Cardiac fibroblast (primary cell): Measurements from ENCODE around the gene ZNF581.
A peak's percentile ranks its signal among the peaks of the same experiment; 100 is the strongest.

Source experiments
- DNase-seq, 2 donors: peaks; one replicate each; pipeline versions ENCODE4 v3.0.0 to v3.0.0-alpha.2; 2010; ENCODE audit warnings: low read depth in 2 of 2
- H3K4me3 ChIP-seq, 2 donors: replicated peaks in 1 of 2; 1 replicate in 1 of 2; 2 replicates in 1 of 2; pipeline ENCODE4 v1.5.1; 2011; ENCODE audit warnings: low read depth in 2 of 2, low read length in 2 of 2, mild to moderate bottlenecking in 2 of 2, moderate library complexity in 1 of 2
- TF ChIP-seq, protein P1 (sequence below): IDR thresholded peaks from one replicate; pipeline ENCODE4 v1.5.1; 2011; ENCODE audit warnings: low read depth, mild to moderate bottlenecking, low read length, inconsistent platforms

Gene ZNF581

DNA sequence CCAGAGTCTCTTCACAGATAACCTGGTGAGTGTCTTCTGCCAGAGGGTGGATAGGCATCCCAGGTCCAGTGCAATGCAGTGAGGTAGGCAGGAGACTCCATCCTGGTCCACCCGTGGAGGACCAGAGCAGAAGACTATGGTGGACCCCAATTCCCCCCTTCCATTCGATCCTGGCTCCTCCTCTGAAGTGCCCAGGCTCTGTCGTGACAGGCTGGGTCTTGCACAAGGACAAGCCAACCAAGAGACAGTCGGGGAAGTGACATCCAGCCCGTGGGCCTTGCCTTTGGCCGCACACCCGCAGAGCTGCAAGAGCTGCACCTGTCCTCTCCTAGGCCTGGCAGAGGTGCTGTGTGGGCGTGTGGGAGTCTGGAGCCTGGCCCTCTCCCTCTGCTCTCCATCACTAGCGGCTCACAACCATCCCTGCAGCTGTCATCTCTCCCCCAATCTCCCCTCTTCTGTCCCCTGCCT, 22.2 kb upstream of the ZNF581 start:
- no peak for DNase-seq
- TF ChIP-seq, protein P1, sequence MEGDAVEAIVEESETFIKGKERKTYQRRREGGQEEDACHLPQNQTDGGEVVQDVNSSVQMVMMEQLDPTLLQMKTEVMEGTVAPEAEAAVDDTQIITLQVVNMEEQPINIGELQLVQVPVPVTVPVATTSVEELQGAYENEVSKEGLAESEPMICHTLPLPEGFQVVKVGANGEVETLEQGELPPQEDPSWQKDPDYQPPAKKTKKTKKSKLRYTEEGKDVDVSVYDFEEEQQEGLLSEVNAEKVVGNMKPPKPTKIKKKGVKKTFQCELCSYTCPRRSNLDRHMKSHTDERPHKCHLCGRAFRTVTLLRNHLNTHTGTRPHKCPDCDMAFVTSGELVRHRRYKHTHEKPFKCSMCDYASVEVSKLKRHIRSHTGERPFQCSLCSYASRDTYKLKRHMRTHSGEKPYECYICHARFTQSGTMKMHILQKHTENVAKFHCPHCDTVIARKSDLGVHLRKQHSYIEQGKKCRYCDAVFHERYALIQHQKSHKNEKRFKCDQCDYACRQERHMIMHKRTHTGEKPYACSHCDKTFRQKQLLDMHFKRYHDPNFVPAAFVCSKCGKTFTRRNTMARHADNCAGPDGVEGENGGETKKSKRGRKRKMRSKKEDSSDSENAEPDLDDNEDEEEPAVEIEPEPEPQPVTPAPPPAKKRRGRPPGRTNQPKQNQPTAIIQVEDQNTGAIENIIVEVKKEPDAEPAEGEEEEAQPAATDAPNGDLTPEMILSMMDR: no peak
- no peak overlapping the region for H3K4me3 ChIP-seq

DNA sequence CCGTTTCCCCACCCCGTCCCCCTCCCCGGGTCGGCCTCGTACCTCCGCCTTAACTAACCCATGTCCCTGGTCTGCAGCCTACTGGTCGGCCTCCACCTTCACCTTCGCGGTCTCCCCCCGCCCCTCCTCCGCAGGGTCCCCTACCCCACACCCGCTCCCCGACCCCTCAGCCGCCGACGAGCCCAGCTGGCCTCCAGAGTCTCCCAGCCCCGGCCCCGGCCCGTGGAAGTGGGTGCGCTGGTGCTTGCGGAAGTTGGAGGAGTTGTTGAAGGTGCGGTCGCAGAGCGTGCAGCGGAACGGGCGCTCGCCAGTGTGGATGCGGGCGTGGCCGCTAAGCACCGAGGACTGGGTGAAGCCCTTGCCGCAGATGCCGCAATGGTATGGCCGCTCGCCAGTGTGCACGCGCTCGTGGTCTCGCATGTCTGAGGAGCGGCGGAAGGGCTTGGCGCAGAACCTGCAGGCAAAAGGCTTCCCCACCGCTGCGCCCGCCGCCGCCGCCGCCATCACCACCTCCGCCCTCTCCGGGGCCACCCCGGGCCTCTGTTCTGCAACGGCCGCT, 21.7 kb upstream of the ZNF581 start:
- DNase-seq: no peak
- TF ChIP-seq, protein P1: no peak
- H3K4me3 ChIP-seq: no peak overlapping the region

DNA sequence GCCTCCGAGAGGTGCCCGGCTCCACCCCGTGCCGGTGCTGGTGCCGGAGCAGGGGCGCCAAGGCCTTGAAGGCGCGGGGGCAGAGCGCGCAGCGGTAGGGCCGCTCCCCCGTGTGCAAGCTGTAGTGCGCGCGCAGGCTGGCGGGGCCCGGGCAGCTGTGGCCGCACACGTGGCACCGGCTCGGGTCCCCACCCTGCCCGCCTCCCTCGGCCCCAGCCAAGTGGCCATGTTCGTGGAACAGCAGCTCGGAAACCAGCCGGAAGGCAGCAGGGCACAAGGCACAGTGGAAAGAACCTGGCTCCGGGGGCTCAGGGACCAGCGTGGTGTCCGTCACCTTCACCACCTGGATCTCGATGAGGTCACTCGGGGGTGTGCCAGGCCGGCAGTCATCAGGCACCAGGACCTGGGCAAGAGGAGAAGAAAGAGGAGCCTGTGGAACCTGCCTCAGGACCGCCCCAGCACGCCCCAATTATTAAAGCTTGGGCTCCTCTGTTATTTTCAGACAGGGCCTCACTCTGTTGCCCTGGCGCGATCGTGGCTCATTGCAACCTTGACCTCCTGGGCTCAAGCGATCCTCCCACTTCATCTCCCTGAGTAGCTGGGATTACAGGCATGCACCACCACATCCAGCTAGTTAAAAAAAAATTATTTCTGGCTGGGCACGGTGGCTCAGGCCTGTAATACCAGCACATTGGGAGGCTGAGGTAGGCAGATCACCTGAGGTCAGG, 21.0 kb upstream of the ZNF581 start:
- no peak for DNase-seq
- TF ChIP-seq, protein P1: no peak
- H3K4me3 ChIP-seq: no peak overlapping the region

GRCh38 chr19:55623130-55623529, 20.3 kb upstream of the ZNF581 start:
- no peak overlapping the region for H3K4me3 ChIP-seq
- TF ChIP-seq, protein P1: no peak
- no peak for DNase-seq

- peak overlapping the region in 1 of 2 donors; percentile 21 for H3K4me3 ChIP-seq
Measured at GRCh38 chr19:55623561-55623960, 19.9 kb upstream of the ZNF581 start.

GRCh38 chr19:55624109-55625003, 19.1 kb upstream of the ZNF581 start, which contains the start of gene ZNF784:
ZNF784 (minus strand) TSS chr19:55624566; CDS start chr19:55624561, 5 bp downstream.
- TF ChIP-seq, protein P1: no peak
- DNase-seq: peak; percentile 95 to 96

More at GRCh38 chr19:55623561-55623960, 19.9 kb upstream of the ZNF581 start:
- no peak for DNase-seq
- TF ChIP-seq, protein P1: no peak

More at GRCh38 chr19:55624109-55625003, 19.1 kb upstream of the ZNF581 start, which contains the start of gene ZNF784:
- peak within 1 kb of the TSS; percentile 64 to 74 for H3K4me3 ChIP-seq
